NCI-H2196 treated with DMSO at 0.1 percent for 48 hours (cell line): Measurements from ENCODE around the gene TMEM38B.

ENCODE experiments used
- DNase-seq: peaks from one replicate; lab custom pipeline; 2025; ENCODE audit not compliant: unreplicated experiment; lab: John Stamatoyannopoulos, UW

The TMEM38B gene

GRCh38 chr9:105694190-105694847, at the start of gene TMEM38B:
Gene TMEM38B, plus strand, starts transcription at chr9:105694541. Its CDS starts 120 bp downstream, at chr9:105694661.
- DNase-seq: peak; percentile 68

GRCh38 chr9:105646879-105647594, 47.3 kb upstream of the TMEM38B start:
- DNase-seq: no peak

GRCh38 chr9:105647595-105648349, 46.6 kb upstream of the TMEM38B start:
- no peak for DNase-seq

- no peak for DNase-seq
Measured at GRCh38 chr9:105651806-105652205, 42.5 kb upstream of the TMEM38B start.

GRCh38 chr9:105656131-105656921, 38.0 kb upstream of the TMEM38B start:
- DNase-seq: no peak

GRCh38 chr9:105658351-105658750, 36.0 kb upstream of the TMEM38B start:
- no peak for DNase-seq

GRCh38 chr9:105661011-105661410, 33.3 kb upstream of the TMEM38B start:
- no peak for DNase-seq

- no peak for DNase-seq
Measured at GRCh38 chr9:105662184-105663104, 31.9 kb upstream of the TMEM38B start, which contains the start of gene TAL2. Gene TAL2, plus strand, starts transcription at chr9:105662457. Its CDS starts 40 bp downstream, at chr9:105662497.

- no peak for DNase-seq
Measured at GRCh38 chr9:105663914-105664313, 30.4 kb upstream of the TMEM38B start.

GRCh38 chr9:105667867-105668266, 26.5 kb upstream of the TMEM38B start:
- no peak for DNase-seq

- no peak for DNase-seq
Measured at GRCh38 chr9:105670315-105670714, 24.0 kb upstream of the TMEM38B start.

GRCh38 chr9:105670775-105671174, 23.6 kb upstream of the TMEM38B start:
- DNase-seq: no peak

- DNase-seq: no peak
Measured at GRCh38 chr9:105672711-105673234, 21.6 kb upstream of the TMEM38B start.

- no peak for DNase-seq
Measured at GRCh38 chr9:105673850-105674387, 20.4 kb upstream of the TMEM38B start.

GRCh38 chr9:105676351-105676923, 17.9 kb upstream of the TMEM38B start:
- no peak for DNase-seq

GRCh38 chr9:105678163-105678562, 16.2 kb upstream of the TMEM38B start:
- no peak for DNase-seq

- no peak for DNase-seq
Measured at GRCh38 chr9:105678781-105679180, 15.6 kb upstream of the TMEM38B start.

- peak; percentile 12 for DNase-seq
Measured at GRCh38 chr9:105679257-105680022, 14.9 kb upstream of the TMEM38B start.
